SW480 (cell line): Measurements from ENCODE around the gene DSCAM.

Source experiments
- DNase-seq: peaks from one replicate; pipeline ENCODE4 v3.0.0-alpha.2; 2016; ENCODE audit warnings: low spot score

Gene DSCAM

GRCh38 chr21:40658311-40658710 is 188.6 kb downstream of the DSCAM start:
- DNase-seq, result no peak

GRCh38 chr21:40652436-40652835 is 194.5 kb downstream of the DSCAM start:
- DNase-seq, result no peak

- no peak for DNase-seq
Observed at GRCh38 chr21:40647706-40648105, 199.3 kb downstream of the DSCAM start.

- no peak for DNase-seq
Observed at GRCh38 chr21:40646651-40647050, 200.3 kb downstream of the DSCAM start.

- DNase-seq, result no peak
Observed at GRCh38 chr21:40641042-40641441, 205.9 kb downstream of the DSCAM start.

- DNase-seq, result no peak
Observed at GRCh38 chr21:40640266-40640789, 206.6 kb downstream of the DSCAM start.

- no peak for DNase-seq
Observed at GRCh38 chr21:40639616-40640194, 207.3 kb downstream of the DSCAM start.

- DNase-seq, result no peak
Observed at GRCh38 chr21:40638466-40639251, 208.3 kb downstream of the DSCAM start.

GRCh38 chr21:40636026-40636425 is 210.9 kb downstream of the DSCAM start:
- DNase-seq, result no peak

GRCh38 chr21:40635391-40635790 is 211.6 kb downstream of the DSCAM start:
- DNase-seq, result no peak

- no peak for DNase-seq
Observed at GRCh38 chr21:40634141-40634540, 212.8 kb downstream of the DSCAM start.

GRCh38 chr21:40633048-40633447 is 213.9 kb downstream of the DSCAM start:
- DNase-seq, result no peak

- DNase-seq, result no peak
Observed at GRCh38 chr21:40631211-40631610, 215.7 kb downstream of the DSCAM start.

GRCh38 chr21:40625991-40626390 is 221.0 kb downstream of the DSCAM start:
- DNase-seq, result no peak

- no peak for DNase-seq
Observed at GRCh38 chr21:40623528-40623927, 223.4 kb downstream of the DSCAM start.

- no peak for DNase-seq
Observed at GRCh38 chr21:40622531-40622930, 224.4 kb downstream of the DSCAM start.

GRCh38 chr21:40620386-40621145 is 226.4 kb downstream of the DSCAM start:
- DNase-seq, result no peak

GRCh38 chr21:40618191-40618973 is 228.6 kb downstream of the DSCAM start:
- DNase-seq, result no peak

GRCh38 chr21:40616377-40616704 is 230.6 kb downstream of the DSCAM start:
- no peak for DNase-seq

- no peak for DNase-seq
Observed at GRCh38 chr21:40615505-40616376, 231.2 kb downstream of the DSCAM start.

GRCh38 chr21:40613546-40614030 is 233.4 kb downstream of the DSCAM start:
- no peak for DNase-seq
